GM18511 (cell line): ENCODE data around the gene HERC3.
"Not testable (repeated sequence)": the region's sequence is repeated elsewhere in the genome, so short reads cannot be mapped to it uniquely, and the experiment has no call there.

Experiments
- ATAC-seq: cut with Tn5 transposase; IDR thresholded peaks from one replicate; pipeline ENCODE4 v1.9.1; 2021; ENCODE audit warnings: mild to moderate bottlenecking, moderate library complexity; ENCODE audit not compliant: unreplicated experiment

Gene HERC3

DNA sequence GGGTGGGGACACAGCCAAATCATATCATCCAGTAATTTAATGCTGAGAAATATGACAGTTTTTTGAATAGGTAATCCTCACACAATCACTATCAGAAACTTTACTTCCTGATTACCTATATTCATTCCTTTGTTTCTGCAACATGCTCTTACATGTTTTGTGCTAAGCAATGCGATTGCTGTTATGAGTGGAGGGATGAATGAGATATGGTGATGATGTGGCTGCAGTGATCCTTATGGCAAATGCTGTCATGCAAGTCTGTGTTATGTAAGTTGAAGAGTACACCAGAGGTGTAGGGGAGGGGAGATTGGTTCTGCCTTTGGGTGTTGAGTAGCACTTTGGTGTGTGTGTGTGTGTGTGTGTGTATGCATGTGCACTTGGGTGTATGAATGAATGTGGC, 14.6 kb downstream of the HERC3 start:
- ATAC-seq: no peak

DNA sequence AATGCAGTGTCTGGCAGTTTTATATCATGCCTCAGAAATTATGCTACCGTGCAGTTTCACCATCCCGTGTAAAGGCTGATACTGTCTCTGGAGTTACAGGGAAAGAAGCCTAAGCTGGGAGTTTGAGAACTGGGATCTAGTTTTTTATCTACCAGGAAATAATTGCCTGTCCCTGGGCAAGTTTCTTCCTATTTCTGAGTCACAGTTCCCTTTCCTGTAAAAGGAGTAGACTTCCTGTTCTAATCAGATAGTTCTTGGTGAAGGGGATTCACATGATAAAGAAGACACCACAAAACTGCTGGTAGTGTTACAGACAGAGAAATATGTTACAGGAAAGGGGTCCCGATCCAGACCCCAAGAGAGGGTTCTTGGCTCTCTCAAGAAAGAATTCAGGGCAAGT, 17.1 kb downstream of the HERC3 start:
- no peak for ATAC-seq

DNA sequence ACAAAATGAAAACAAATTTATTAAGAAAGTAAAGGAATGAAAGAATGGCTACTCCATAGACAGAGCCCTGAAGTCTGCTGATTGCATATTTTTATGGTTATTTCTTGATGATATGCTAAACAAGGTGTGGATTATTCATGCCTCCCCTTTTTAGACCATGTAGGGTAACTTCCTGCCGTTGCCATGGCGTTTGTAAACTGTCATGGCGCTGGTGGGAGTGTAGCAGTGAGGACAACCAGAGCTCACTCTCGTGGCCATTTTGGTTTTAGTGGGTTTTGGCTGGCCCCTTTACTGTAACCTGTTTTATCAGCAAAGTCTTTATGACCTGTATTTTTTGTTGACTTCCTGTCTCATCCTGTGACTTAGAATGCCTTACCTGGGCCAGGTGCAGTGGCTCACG, 17.5 kb downstream of the HERC3 start:
- ATAC-seq: not testable (repeated sequence)

GRCh38 chr4:88610771-88611170, 18.5 kb downstream of the HERC3 start:
- no peak for ATAC-seq

DNA sequence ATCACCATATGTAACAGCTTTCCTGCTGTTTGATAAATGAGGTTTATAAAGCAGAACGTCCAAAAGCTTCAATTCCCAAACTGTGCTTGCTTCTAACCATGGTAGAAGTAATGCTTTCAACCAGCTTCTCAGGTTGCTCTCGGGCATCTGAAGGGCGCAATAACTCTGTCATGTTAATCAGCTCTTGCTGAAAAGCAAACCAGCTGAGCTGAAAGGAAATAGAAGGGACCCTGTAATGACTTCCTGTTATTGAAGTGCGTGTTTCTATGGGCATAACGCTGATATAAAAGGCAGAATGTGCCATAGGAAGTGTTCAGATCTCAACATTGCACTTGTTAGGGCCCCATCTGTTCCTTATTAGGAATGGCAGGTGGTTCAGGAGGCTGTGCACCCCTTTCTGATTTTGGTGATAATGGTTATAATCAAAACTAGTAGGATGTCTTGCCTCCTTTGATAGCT, 21.2 kb downstream of the HERC3 start:
- peak; percentile 68 for ATAC-seq

DNA sequence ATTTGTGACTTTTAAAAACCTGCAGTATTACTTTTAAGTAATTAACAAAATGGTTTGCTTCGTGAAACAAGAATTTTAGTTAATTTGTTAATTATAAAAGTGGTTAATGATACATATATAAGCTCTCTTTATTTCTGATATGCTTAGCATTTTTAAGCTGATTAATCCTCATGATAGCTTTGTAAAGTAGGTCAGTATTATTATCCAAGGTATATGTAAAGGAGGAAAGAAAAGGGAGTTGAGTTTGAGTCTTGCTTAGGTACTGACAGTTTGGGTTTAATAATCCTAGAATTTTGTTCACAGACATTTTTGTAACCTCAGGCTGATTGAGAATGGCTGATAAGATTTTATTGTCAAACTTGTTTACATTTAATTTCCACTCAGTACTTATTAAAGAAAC, 21.8 kb downstream of the HERC3 start:
- no peak for ATAC-seq

GRCh38 chr4:88616275-88617150, 24.2 kb downstream of the HERC3 start:
- no peak for ATAC-seq

DNA sequence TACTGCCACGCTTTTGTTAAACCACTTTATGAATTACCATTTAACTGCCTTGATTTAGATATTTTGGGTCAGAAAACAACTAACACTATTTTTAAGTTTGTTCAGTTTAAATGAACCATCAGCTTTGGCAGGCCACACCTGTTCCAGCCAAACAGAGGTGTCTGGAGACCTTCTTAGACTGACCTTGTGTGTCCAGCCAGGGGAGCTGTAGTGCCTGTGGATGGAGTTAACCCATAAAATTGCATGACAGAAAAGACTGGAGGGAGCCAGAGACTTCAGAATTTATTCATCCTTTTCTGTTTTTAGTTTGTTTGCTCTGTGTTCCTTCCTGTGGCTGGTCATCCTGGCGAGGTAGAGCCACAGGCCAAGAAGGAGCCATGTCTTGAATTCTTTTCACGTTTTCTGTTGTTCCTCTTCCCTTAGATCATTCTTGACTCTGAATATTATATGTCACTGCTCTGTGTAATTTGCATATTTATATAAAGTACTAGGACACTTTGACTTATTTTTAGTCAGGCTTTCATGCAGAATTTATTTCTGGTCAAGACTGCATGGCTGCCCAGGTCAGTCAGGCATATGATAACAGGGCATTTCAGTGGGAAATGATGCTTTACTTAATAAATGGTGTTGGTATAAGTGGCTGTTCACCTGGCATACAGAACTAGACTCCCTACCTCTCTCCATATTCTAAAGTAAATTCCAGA, 26.7 kb downstream of the HERC3 start:
- ATAC-seq: no peak

GRCh38 chr4:88619971-88620370, 27.7 kb downstream of the HERC3 start:
- ATAC-seq: no peak

- no peak for ATAC-seq
Observed at GRCh38 chr4:88621763-88622327, 29.6 kb downstream of the HERC3 start.

DNA sequence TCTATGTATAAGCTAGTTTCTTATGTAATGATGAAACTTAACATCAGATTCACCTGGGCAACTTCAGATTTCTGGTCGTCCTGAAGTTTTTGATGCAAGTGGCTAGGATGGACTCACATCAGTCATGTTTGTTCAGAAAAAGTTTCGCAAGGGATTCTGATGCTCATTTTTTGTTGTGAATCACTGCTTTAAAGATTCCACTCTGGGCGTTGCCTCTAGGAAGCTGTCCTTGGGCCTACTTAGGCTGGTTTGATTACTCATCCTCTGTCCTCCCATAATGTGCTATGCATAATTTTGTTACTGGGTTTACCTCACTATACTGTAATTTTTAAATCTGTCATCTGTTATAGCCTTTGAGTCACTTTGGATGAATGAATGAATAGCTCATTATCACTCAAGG, 30.8 kb downstream of the HERC3 start:
- ATAC-seq: no peak

DNA sequence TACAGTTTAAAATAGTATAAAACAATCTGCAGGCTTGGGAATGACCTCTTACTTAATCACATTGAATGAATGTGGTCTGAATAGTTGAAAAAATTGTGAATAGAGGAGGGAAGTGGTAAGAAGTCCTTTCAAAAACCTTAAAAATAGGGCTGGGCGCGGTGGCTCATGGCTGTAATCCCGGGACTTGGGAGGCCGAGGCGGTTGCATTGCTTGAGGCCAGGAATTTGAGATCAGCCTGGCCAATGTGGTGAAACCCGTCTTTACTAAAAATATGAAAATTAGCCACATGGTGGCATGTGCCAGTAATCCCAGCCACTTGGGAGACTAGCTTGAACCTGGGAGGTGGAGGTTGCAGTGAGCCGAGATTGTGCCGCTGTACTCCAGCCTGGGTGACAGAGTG, 36.5 kb downstream of the HERC3 start:
- ATAC-seq: no peak

DNA sequence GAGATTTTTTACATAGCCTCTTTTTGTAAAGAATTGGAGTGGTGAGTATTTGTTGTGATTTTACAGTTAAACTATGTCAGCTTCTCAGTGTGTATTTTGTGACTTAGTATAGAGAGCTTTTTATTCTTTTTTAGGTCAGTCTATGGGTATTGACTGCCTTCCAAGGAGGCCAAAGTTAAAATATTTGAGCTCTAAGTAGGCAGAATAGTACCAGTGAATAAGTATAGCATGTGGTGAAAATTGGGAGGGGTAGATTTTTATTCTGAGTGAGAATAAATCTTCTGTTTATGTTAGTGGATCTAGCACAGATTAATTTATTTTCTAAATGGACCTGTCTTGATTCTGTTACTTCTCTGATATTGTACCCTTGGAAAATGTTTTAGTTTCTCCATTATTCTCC, 37.5 kb downstream of the HERC3 start:
- ATAC-seq: no peak

GRCh38 chr4:88630756-88631155, 38.5 kb downstream of the HERC3 start:
- no peak for ATAC-seq

DNA sequence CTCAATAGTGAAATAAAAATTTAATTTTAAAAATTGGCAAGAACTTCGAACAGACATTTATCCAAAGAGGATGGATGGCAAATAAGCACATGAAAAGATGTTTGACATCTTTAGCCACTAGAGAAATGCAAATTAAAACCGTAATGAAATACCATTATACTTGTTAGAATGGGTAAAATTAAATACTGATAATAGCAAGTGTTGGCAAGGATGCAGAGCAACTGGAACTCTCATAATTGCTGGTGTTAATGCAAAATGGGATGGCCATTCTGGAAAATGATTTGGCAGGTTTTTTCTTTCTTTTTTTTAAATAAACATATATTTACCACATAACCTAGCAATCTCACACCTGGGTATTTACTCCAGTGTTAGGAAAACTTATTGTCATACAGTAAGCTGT, 51.7 kb downstream of the HERC3 start:
- ATAC-seq: no peak

GRCh38 chr4:88645994-88646393, 53.7 kb downstream of the HERC3 start:
- ATAC-seq: no peak

DNA sequence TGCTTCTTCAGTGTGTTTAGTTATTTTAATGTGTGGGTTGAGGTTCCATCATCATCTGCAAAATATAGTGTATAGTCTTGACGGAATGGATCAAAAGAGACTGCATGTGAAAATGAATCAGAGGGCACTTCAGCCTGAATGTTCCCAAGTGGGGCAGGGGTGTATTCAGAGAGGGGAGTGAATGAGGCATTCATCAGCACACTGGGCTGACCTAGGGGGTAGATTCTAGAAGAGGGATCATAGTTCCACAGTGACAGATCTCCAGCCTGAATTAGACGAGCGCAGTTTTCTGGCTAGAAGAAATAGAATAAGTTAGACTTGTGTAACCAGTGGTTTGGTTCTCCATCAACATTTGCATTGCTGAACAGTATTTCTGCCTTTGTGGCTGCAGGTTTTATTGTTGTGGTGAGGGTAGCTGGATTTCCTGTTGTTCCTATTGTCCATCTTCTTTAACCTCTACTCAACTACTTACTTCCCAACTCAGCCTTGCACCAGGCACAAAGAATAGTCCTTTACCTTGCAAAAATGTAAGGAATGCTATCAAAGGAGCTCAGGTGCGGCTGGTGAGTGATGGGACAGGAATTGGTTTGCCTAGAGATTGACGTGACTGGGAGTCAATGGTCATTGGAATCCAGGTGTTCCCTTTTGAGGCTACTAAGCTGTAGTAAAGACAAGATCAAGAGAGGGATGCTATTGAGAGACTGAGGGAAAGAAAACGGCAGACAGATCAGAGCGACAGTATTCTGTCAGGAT, 54.4 kb downstream of the HERC3 start:
- ATAC-seq: no peak

GRCh38 chr4:88649716-88650115, 57.4 kb downstream of the HERC3 start:
- no peak for ATAC-seq

DNA sequence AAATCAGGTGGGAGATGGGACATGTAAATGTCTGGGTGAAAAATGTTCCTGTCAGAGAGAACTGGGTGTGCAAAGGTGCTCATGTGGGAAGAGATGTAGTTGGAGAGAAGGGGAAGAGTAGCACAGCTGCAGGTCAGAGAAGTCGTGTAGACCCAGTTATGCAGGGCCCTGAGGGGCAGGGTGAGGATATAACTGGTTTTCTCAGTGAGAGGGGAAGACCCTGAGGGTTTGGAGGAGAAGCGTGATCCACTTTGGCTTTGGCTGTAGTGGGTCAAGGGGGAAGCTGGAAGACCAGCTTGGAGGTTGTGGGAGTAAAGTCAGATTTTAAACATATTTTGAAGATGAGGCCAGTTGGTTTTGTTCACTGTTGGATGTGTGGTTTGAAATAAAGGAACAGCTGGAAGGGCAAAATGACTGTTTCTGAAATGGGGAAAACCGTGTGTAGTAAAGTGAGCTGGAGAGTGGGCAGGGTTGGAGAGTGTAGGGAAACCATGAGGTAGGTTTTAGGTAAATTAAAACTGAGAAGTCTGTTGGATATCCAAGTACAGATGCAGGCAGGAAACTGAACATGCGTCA, 61.2 kb downstream of the HERC3 start:
- no peak for ATAC-seq

DNA sequence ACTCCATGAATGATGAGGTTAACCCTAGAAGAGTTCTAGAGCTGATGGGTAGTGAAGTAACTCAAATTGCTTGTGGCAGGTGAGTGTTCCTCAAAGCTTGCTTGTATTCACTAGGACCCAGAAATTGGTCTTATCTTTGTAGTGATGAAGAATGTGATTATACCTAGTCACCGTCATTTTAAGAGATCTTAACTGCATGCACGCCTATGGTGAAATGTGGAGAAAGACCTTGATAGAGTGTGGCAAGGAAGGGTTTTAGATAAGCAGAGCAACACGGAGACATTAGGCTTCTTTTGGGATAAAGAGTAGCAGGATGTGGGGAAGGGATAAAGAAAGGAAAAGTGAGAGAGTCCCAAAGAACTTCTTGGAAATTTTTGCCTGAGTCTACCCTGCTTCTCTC, 62.9 kb downstream of the HERC3 start:
- ATAC-seq: no peak
